Measurements from ENCODE around the gene PSMA8. TPM values are rescaled to one million over a fixed set of nuclear protein-coding genes. Genes with fewer than 3 reads are reported as not detected.

Gene PSMA8
- total and polyA plus RNA-seq, 2 donors (not counting 1 experiment from before 2014, with no cell fraction given) = not detected

GRCh38 chr18:26183395-26184112 lies 49.9 kb downstream of the PSMA8 start:
- TF ChIP-seq CTCF (conservative IDR thresholded peaks at IDR 0.05 in 1 of 2, IDR thresholded peaks at IDR 0.05 in 1 of 2; ENCODE audit: low read depth in 1 of 2, low read length in 2 of 2) (no peak), EZH2 (IDR thresholded peaks at IDR 0.05; ENCODE audit: low read length, missing control alignments) (no peak)
- H3K79me2 ChIP-seq (ENCODE audit: control insufficient read depth, insufficient read depth, low read length) = no peaks in the 10 kb centered on the region

GRCh38 chr18:26185267-26185666 lies 51.6 kb downstream of the PSMA8 start:
- H3K79me2 ChIP-seq (ENCODE audit: control insufficient read depth, insufficient read depth, low read length) = no peaks in the 10 kb centered on the region
- no peaks in the 10 kb centered on the region for H3K36me3 ChIP-seq (ENCODE audit: control insufficient read depth, insufficient read depth, low read length)
- no peak overlapping the region for H3K4me2 ChIP-seq (ENCODE audit: extremely low read depth, insufficient read depth, low read length)
- no peak overlapping the region for H3K4me3 ChIP-seq (replicated peaks in 1 of 4; ENCODE audit: control extremely low read depth in 1 of 4, insufficient read depth in 1 of 4, low read depth in 3 of 4, low read length in 4 of 4)
- TF ChIP-seq CTCF (conservative IDR thresholded peaks at IDR 0.05 in 1 of 2, IDR thresholded peaks at IDR 0.05 in 1 of 2; ENCODE audit: low read depth in 1 of 2, low read length in 2 of 2) (no peak), EZH2 (IDR thresholded peaks at IDR 0.05; ENCODE audit: low read length, missing control alignments) (no peak)
- H3K27me3 ChIP-seq (ENCODE audit: control insufficient read depth, insufficient read depth, low read length) = no peaks in the 10 kb centered on the region
- H2AFZ ChIP-seq (ENCODE audit: low read length) = no peak overlapping the region
- no peak overlapping the region for H3K27ac ChIP-seq (ENCODE audit: insufficient read depth, low read length)
- no peak for DNase-seq (ENCODE audit: low read depth in 2 of 2)
- H3K9me3 ChIP-seq (ENCODE audit: control insufficient read depth, insufficient read depth, low read depth, low read length) = no peaks in the 10 kb centered on the region
- no peak overlapping the region for H3K9ac ChIP-seq (ENCODE audit: insufficient read depth, low read length)
- no peaks in the 10 kb centered on the region for H4K20me1 ChIP-seq (ENCODE audit: control insufficient read depth, extremely low read depth, insufficient read depth, low read length)
- H3K4me1 ChIP-seq (ENCODE audit: control insufficient read depth, extremely low read depth, insufficient read depth, low read length) = no peaks in the 10 kb centered on the region

More at GRCh38 chr18:26183395-26184112, 49.9 kb downstream of the PSMA8 start:
- Histone ChIP-seq H3K4me1 (ENCODE audit: control insufficient read depth, extremely low read depth, insufficient read depth, low read length) (no peaks in the 10 kb centered on the region), H3K4me2 (ENCODE audit: extremely low read depth, insufficient read depth, low read length) (no peak overlapping the region), H3K9me3 (ENCODE audit: control insufficient read depth, insufficient read depth, low read depth, low read length) (no peaks in the 10 kb centered on the region), H3K4me3 (replicated peaks in 1 of 4; ENCODE audit: control extremely low read depth in 1 of 4, insufficient read depth in 1 of 4, low read depth in 3 of 4, low read length in 4 of 4) (no peak overlapping the region), H4K20me1 (ENCODE audit: control insufficient read depth, extremely low read depth, insufficient read depth, low read length) (no peaks in the 10 kb centered on the region), H2AFZ (ENCODE audit: low read length) (no peak overlapping the region), H3K27me3 (ENCODE audit: control insufficient read depth, insufficient read depth, low read length) (no peaks in the 10 kb centered on the region), H3K36me3 (ENCODE audit: control insufficient read depth, insufficient read depth, low read length) (no peaks in the 10 kb centered on the region), H3K27ac (ENCODE audit: insufficient read depth, low read length) (no peak overlapping the region), H3K9ac (ENCODE audit: insufficient read depth, low read length) (no peak overlapping the region)
- DNase-seq (ENCODE audit: low read depth in 2 of 2) = no peak

GRCh38 chr18:26190506-26190905 lies 56.8 kb downstream of the PSMA8 start:
- Histone ChIP-seq H3K27me3 (ENCODE audit: control insufficient read depth, insufficient read depth, low read length) (no peaks in the 10 kb centered on the region), H3K4me3 (replicated peaks in 1 of 4; ENCODE audit: control extremely low read depth in 1 of 4, insufficient read depth in 1 of 4, low read depth in 3 of 4, low read length in 4 of 4) (no peak overlapping the region), H3K27ac (ENCODE audit: insufficient read depth, low read length) (no peak overlapping the region), H3K4me1 (ENCODE audit: control insufficient read depth, extremely low read depth, insufficient read depth, low read length) (no peaks in the 10 kb centered on the region), H3K79me2 (ENCODE audit: control insufficient read depth, insufficient read depth, low read length) (no peaks in the 10 kb centered on the region), H3K4me2 (ENCODE audit: extremely low read depth, insufficient read depth, low read length) (no peak overlapping the region), H2AFZ (ENCODE audit: low read length) (no peak overlapping the region), H3K36me3 (ENCODE audit: control insufficient read depth, insufficient read depth, low read length) (no peaks in the 10 kb centered on the region), H3K9ac (ENCODE audit: insufficient read depth, low read length) (no peak overlapping the region), H3K9me3 (ENCODE audit: control insufficient read depth, insufficient read depth, low read depth, low read length) (no peaks in the 10 kb centered on the region), H4K20me1 (ENCODE audit: control insufficient read depth, extremely low read depth, insufficient read depth, low read length) (no peaks in the 10 kb centered on the region)
- TF ChIP-seq EZH2 (IDR thresholded peaks at IDR 0.05; ENCODE audit: low read length, missing control alignments) = no peak
- no peak for DNase-seq (ENCODE audit: low read depth in 2 of 2)
